NCI-H748 treated with DMSO at 0.1 percent for 48 hours (cell line): ENCODE results near the gene NUTM2E.
"Not testable (repeated sequence)": the region's sequence is repeated elsewhere in the genome, so short reads cannot be mapped to it uniquely, and the experiment has no call there.

Source experiments
- DNase-seq: peaks from one replicate; lab custom pipeline; 2025; lab: John Stamatoyannopoulos, UW

Gene NUTM2E

GRCh38 chr10:79826496-79827215, at the start of gene NUTM2E:
TSS of gene NUTM2E (plus strand) at chr10:79826739. CDS start at chr10:79841741, 15,002 bp downstream.
- DNase-seq, result not testable (repeated sequence)

- not testable (repeated sequence) for DNase-seq
These were observed 48.5 kb upstream of the NUTM2E start for GRCh38 chr10:79777997-79778396.

GRCh38 chr10:79779310-79779938, 47.1 kb upstream of the NUTM2E start:
- not testable (repeated sequence) for DNase-seq

GRCh38 chr10:79779992-79780391, 46.5 kb upstream of the NUTM2E start:
- not testable (repeated sequence) for DNase-seq

GRCh38 chr10:79781584-79781983, 45.0 kb upstream of the NUTM2E start:
- not testable (repeated sequence) for DNase-seq

- not testable (repeated sequence) for DNase-seq
These were observed 39.0 kb upstream of the NUTM2E start for GRCh38 chr10:79787455-79787952.

GRCh38 chr10:79789351-79789750, 37.2 kb upstream of the NUTM2E start:
- DNase-seq, result not testable (repeated sequence)

- not testable (repeated sequence) for DNase-seq
These were observed 34.5 kb upstream of the NUTM2E start for GRCh38 chr10:79791906-79792517.

GRCh38 chr10:79799337-79799736, 27.2 kb upstream of the NUTM2E start:
- not testable (repeated sequence) for DNase-seq

- DNase-seq, result not testable (repeated sequence)
These were observed 20.7 kb upstream of the NUTM2E start for GRCh38 chr10:79805857-79806256.

GRCh38 chr10:79811895-79812294, 14.6 kb upstream of the NUTM2E start:
- DNase-seq, result not testable (repeated sequence)

GRCh38 chr10:79816290-79816689, 10.2 kb upstream of the NUTM2E start:
- not testable (repeated sequence) for DNase-seq

- DNase-seq, result not testable (repeated sequence)
These were observed 3.2 kb upstream of the NUTM2E start for GRCh38 chr10:79823387-79823786.

- not testable (repeated sequence) for DNase-seq
These were observed 940 bp upstream of the NUTM2E start for GRCh38 chr10:79825587-79826011.

GRCh38 chr10:79826131-79826495, 426 bp upstream of the NUTM2E start:
- DNase-seq, result not testable (repeated sequence)

- not testable (repeated sequence) for DNase-seq
These were observed 7.3 kb downstream of the NUTM2E start for GRCh38 chr10:79833833-79834232.

- DNase-seq, result not testable (repeated sequence)
These were observed 9.4 kb downstream of the NUTM2E start for GRCh38 chr10:79835891-79836290.

GRCh38 chr10:79836891-79837290, 10.4 kb downstream of the NUTM2E start:
- DNase-seq, result not testable (repeated sequence)

GRCh38 chr10:79838441-79838840, 11.9 kb downstream of the NUTM2E start:
- DNase-seq, result not testable (repeated sequence)

GRCh38 chr10:79853191-79853854, 26.8 kb downstream of the NUTM2E start:
- not testable (repeated sequence) for DNase-seq

- DNase-seq, result not testable (repeated sequence)
These were observed 35.7 kb downstream of the NUTM2E start for GRCh38 chr10:79862269-79862668.

- not testable (repeated sequence) for DNase-seq
These were observed 36.3 kb downstream of the NUTM2E start for GRCh38 chr10:79862803-79863202.
